H1 (cell line): Measurements from ENCODE around the gene ZNF506. TPM values are rescaled to one million over a fixed set of nuclear protein-coding genes. Genes with fewer than 3 reads are reported as not detected.
"Not testable (repeated sequence)": the region's sequence is repeated elsewhere in the genome, so short reads cannot be mapped to it uniquely, and the experiment has no call there.

ENCODE experiments used
- CTCF ChIA-PET: fragments of 300-600 bp; sonication (Branson Sonifier 250); formaldehyde crosslinking; loops from one replicate; lab custom pipeline; 2021; ENCODE audit not compliant: partially characterized antibody; lab: Charles Lee
- POLR2A ChIA-PET: fragments of 300-600 bp; sonication (Branson Sonifier 250); formaldehyde crosslinking; loops from one replicate; lab custom pipeline; 2021; ENCODE audit warnings: inconsistent platforms; ENCODE audit not compliant: partially characterized antibody; lab: Charles Lee
- DNase-seq, 2 experiments: peaks; one replicate each; pipeline versions ENCODE4 v3.0.0 to v3.0.0-alpha.2; 2010 to 2022; ENCODE audit warnings: low spot score in 2 of 2, low read depth in 1 of 2, mixed read lengths in 1 of 2
- FAIRE-seq: peaks from 2 replicates; lab custom pipeline; 2011; peaks lifted over from hg19 to GRCh38; lab: Jason Lieb, UNC
- H2AFZ ChIP-seq: 2 replicates; pipeline ENCODE4 v1.8.1; 2012; ENCODE audit warnings: low read length, inconsistent platforms
- H2AK5ac ChIP-seq: 2 replicates; pipeline ENCODE4 v1.6.1; 2013; ENCODE audit warnings: low read depth, low read length
- H2BK120ac ChIP-seq: replicated peaks from 2 replicates; pipeline ENCODE3; 2013; ENCODE audit warnings: low read depth, low read length, inconsistent platforms
- H2BK12ac ChIP-seq: 2 replicates; pipeline ENCODE4 v1.6.1; 2013; ENCODE audit warnings: low read depth, low read length
- H2BK15ac ChIP-seq: 2 replicates; pipeline ENCODE4 v1.6.1; 2013; ENCODE audit warnings: low read length
- H2BK20ac ChIP-seq: 2 replicates; pipeline ENCODE4 v1.6.1; 2013; ENCODE audit warnings: low read length
- H2BK5ac ChIP-seq: 2 replicates; pipeline ENCODE4 v1.6.1; 2013; ENCODE audit warnings: low read depth, low read length
- H3K14ac ChIP-seq: 2 replicates; pipeline ENCODE4 v1.6.1; 2013; ENCODE audit warnings: inconsistent platforms; ENCODE audit not compliant: insufficient read length
- H3K18ac ChIP-seq: 2 replicates; pipeline ENCODE4 v1.6.1; 2013; ENCODE audit warnings: low read length; ENCODE audit errors: extremely low read depth
- H3K23ac ChIP-seq: 2 replicates; pipeline ENCODE4 v1.6.1; 2013; ENCODE audit warnings: inconsistent platforms; ENCODE audit not compliant: insufficient read length
- H3K23me2 ChIP-seq: 2 replicates; pipeline ENCODE4 v1.6.1; 2013; ENCODE audit warnings: low read depth, low read length
- H3K27ac ChIP-seq: 2 replicates; pipeline ENCODE4 v1.6.1; 2011; ENCODE audit warnings: low read depth, low read length, inconsistent platforms
- H3K27me3 ChIP-seq, 4 experiments: replicated peaks in 1 of 4; 1 replicate in 1 of 4; 2 replicates in 3 of 4; pipeline versions ENCODE4 v1.6.1 to v1.8.1; 2011 to 2013; ENCODE audit warnings: low read length in 3 of 4, mild to moderate bottlenecking in 3 of 4, inconsistent platforms in 2 of 4, mixed read lengths in 2 of 4, moderate library complexity in 1 of 4; ENCODE audit not compliant: control insufficient read depth in 3 of 4, insufficient read depth in 3 of 4; ENCODE audit errors: extremely low read depth in 1 of 4
- H3K36me3 ChIP-seq, 4 experiments: 2 replicates each; pipeline versions ENCODE4 v1.6.1 to v1.8.1; 2011 to 2013; ENCODE audit warnings: mild to moderate bottlenecking in 4 of 4, low read length in 3 of 4, moderate library complexity in 2 of 4, control low read depth in 1 of 4, inconsistent platforms in 1 of 4; ENCODE audit not compliant: insufficient read depth in 4 of 4, control insufficient read depth in 2 of 4
- H3K4ac ChIP-seq: replicated peaks from 2 replicates; pipeline ENCODE3; 2013; ENCODE audit warnings: low read length, low read depth, mixed read lengths, inconsistent platforms; ENCODE audit not compliant: insufficient read length
- H3K4me1 ChIP-seq, 4 experiments: replicated peaks in 1 of 4; 1 replicate in 1 of 4; 2 replicates in 3 of 4; pipeline versions ENCODE4 v1.6.1 to v1.8.1; 2011 to 2013; ENCODE audit warnings: low read length in 3 of 4, inconsistent platforms in 2 of 4, mixed read lengths in 1 of 4; ENCODE audit not compliant: insufficient read depth in 4 of 4, control insufficient read depth in 3 of 4
- H3K4me2 ChIP-seq, 2 experiments: 2 replicates each; pipeline versions ENCODE4 v1.6.1 to v1.8.1; 2011 to 2013; ENCODE audit warnings: low read depth in 2 of 2, low read length in 2 of 2, control low read depth in 1 of 2, inconsistent platforms in 1 of 2, mild to moderate bottlenecking in 1 of 2; ENCODE audit not compliant: insufficient read depth in 1 of 2
- H3K4me3 ChIP-seq, 4 experiments: fragments of 200-600, 300-600 bp in 1 of 4; sonication (generic), shearing (Covaris generic), sonication (Bioruptor Twin) in 1 of 4; 2 replicates each; pipeline versions ENCODE4 v1.5.1 to v1.8.1; 2011 to 2016; ENCODE audit warnings: low read length in 4 of 4, low read depth in 3 of 4, control low read depth in 2 of 4, inconsistent platforms in 2 of 4, mild to moderate bottlenecking in 2 of 4, mixed read lengths in 1 of 4, moderate library complexity in 1 of 4; ENCODE audit not compliant: insufficient read depth in 2 of 4; ENCODE audit errors: extremely low read depth in 1 of 4
- H3K56ac ChIP-seq: replicated peaks from 2 replicates; pipeline ENCODE3; 2013; ENCODE audit warnings: low read depth, mild to moderate bottlenecking, mixed read lengths, low read length, inconsistent platforms; ENCODE audit not compliant: insufficient read length
- H3K79me1 ChIP-seq: 2 replicates; pipeline ENCODE4 v1.6.1; 2013; ENCODE audit warnings: low read depth, low read length, control low read depth
- H3K79me2 ChIP-seq, 2 experiments: 2 replicates each; pipeline versions ENCODE4 v1.6.1 to v1.8.1; 2012 to 2013; ENCODE audit warnings: low read length in 2 of 2, mild to moderate bottlenecking in 2 of 2, inconsistent platforms in 1 of 2; ENCODE audit not compliant: insufficient read depth in 2 of 2, control insufficient read depth in 1 of 2
- H3K9ac ChIP-seq, 4 experiments: replicated peaks in 1 of 4; 1 replicate in 1 of 4; 2 replicates in 3 of 4; pipeline versions ENCODE4 v1.6.1 to v1.8.1; 2011 to 2013; ENCODE audit warnings: low read depth in 3 of 4, low read length in 3 of 4, control low read depth in 2 of 4, mild to moderate bottlenecking in 2 of 4, moderate library complexity in 2 of 4, inconsistent platforms in 1 of 4; ENCODE audit errors: extremely low read depth in 1 of 4
- H3K9me3 ChIP-seq, 2 experiments: 2 replicates each; pipeline versions ENCODE4 v1.6.1 to v1.8.1; 2012 to 2013; ENCODE audit warnings: mild to moderate bottlenecking in 2 of 2, moderate library complexity in 2 of 2, control low read depth in 1 of 2, inconsistent platforms in 1 of 2, low read depth in 1 of 2, low read length in 1 of 2, mixed read lengths in 1 of 2; ENCODE audit not compliant: insufficient read depth in 2 of 2
- H4K20me1 ChIP-seq, 2 experiments: replicated peaks in 1 of 2; 2 replicates each; pipeline versions ENCODE3 to v1.8.1; 2011 to 2013; ENCODE audit warnings: inconsistent platforms in 2 of 2, low read length in 2 of 2, mild to moderate bottlenecking in 1 of 2; ENCODE audit not compliant: insufficient read depth in 2 of 2, control insufficient read depth in 1 of 2
- H4K5ac ChIP-seq: 2 replicates; pipeline ENCODE4 v1.6.1; 2013; ENCODE audit warnings: low read length, low read depth, mixed read lengths, inconsistent platforms; ENCODE audit not compliant: insufficient read length
- H4K8ac ChIP-seq: 2 replicates; pipeline ENCODE4 v1.8.0; 2013; ENCODE audit warnings: mild to moderate bottlenecking, moderate library complexity, low read length, inconsistent platforms; ENCODE audit not compliant: insufficient read depth; ENCODE audit errors: extremely low read depth
- H4K91ac ChIP-seq: replicated peaks from 2 replicates; pipeline ENCODE3; 2013; ENCODE audit warnings: low read length, mixed read lengths, inconsistent platforms; ENCODE audit not compliant: insufficient read length
- WGBS, 2 experiments: shearing (Covaris generic) in 1 of 2; methylation state at CpG; one replicate each; pipeline versions ENCODE4 v1.1.6 to v1.1.7; 2013 to 2015; ENCODE audit warnings: low lambda C conversion rate in 2 of 2, mixed read lengths in 2 of 2, inconsistent platforms in 1 of 2, low coverage in 1 of 2, missing lambda C conversion rate in 1 of 2; ENCODE audit not compliant: insufficient replicate concordance in 2 of 2, insufficient coverage in 1 of 2, insufficient read length in 1 of 2; ENCODE audit errors: extremely low coverage in 1 of 2, missing lambda C conversion rate in 1 of 2; 5-methylcytosine and 5-hydroxymethylcytosine counted together
- polyA plus RNA-seq, 7 experiments: library from polyadenylated mRNA; depleted of rRNA in 3 of 7; stranded (reverse) in 5 of 7; unstranded in 2 of 7; fragments of >200 nt in 5 of 7; fragments of 200-250 nt in 2 of 7; gene quantifications; 1 replicate in 5 of 7; 2 replicates in 1 of 7; 4 replicates in 1 of 7; pipeline versions ENCODE4 v1.2.1 to v1.2.3, GENCODE V29; 2011 to 2013; ENCODE audit warnings: missing spikeins in 2 of 7, mixed read lengths in 2 of 7
- total RNA-seq: library from RNA; stranded (reverse); fragmentation: NEBNext Ultra II Directional; extraction: Animal tissue kit (Norgen Biotek cat#: 25700); gene quantifications from 2 replicates; pipeline ENCODE4 v1.2.1, GENCODE V29; 2021

ZNF506 gene
- total and polyA plus RNA-seq, 2 of the 8 experiments (the other 6 are each of a cell fraction or from before 2014, with no cell fraction given): 4.5 to 8.3 TPM

- not testable (repeated sequence) for FAIRE-seq, DNase-seq, H3K4me2 ChIP-seq, H3K27ac ChIP-seq, H4K20me1 ChIP-seq, H3K9ac ChIP-seq, H3K4me1 ChIP-seq, H2BK12ac ChIP-seq, H4K5ac ChIP-seq, H2AK5ac ChIP-seq, H4K8ac ChIP-seq, H2BK120ac ChIP-seq, H2BK15ac ChIP-seq, H2AFZ ChIP-seq, H3K27me3 ChIP-seq, H3K14ac ChIP-seq, H3K79me1 ChIP-seq, H3K23ac ChIP-seq, H3K4ac ChIP-seq, H3K4me3 ChIP-seq, H2BK20ac ChIP-seq, H2BK5ac ChIP-seq, H3K9me3 ChIP-seq, H3K36me3 ChIP-seq, H3K56ac ChIP-seq, H3K18ac ChIP-seq, H4K91ac ChIP-seq, H3K23me2 ChIP-seq
- ChIA-PET POLR2A (interaction anchor here (1.3 kb wide), 1 partner anchor 84 kb away, joined by 3 read pairs; no protein-coding TSS in a partner anchor), CTCF (interaction anchor here (0.6 kb wide), 1 partner anchor 9 kb away, joined by 3 read pairs; the partner anchor contains the start of gene ZNF506)
- peaks cover 0 to 16% of the 10 kb centered on the region in 2 experiments; a peak in 2 of 4 replicates for H3K79me2 ChIP-seq
- 79% methylated on average over 1 of the region's 1 CpG; no CpG with 5 or more reads in 1 of the 2 experiments for WGBS, 2 experiments
Measured at GRCh38 chr19:19811999-19812398, 9.6 kb downstream of the ZNF506 start.
